Smooth muscle cell (in vitro differentiated cells): Measurements from ENCODE around the gene ACAD8. TPM values are rescaled to one million over a fixed set of nuclear protein-coding genes. Genes with fewer than 3 reads are reported as not detected.

ENCODE experiments used
- DNase-seq: peaks from one replicate; lab custom pipeline; 2025; ENCODE audit not compliant: unreplicated experiment; lab: John Stamatoyannopoulos, UW
- H2AFZ ChIP-seq: fragments of 200-600 bp; sonication (generic); 2 replicates; pipeline ENCODE4 v1.6.0; 2016; ENCODE audit warnings: antibody characterized with exemption, low read depth, mild to moderate bottlenecking
- H3F3A ChIP-seq: fragments of 200-600 bp; sonication (generic); 2 replicates; pipeline ENCODE4 v1.6.0; 2017; ENCODE audit warnings: antibody characterized with exemption, low read depth
- H3K27ac ChIP-seq: fragments of 200-600 bp; sonication (generic); 2 replicates; pipeline ENCODE4 v1.5.1; 2016; ENCODE audit warnings: low read depth, mild to moderate bottlenecking
- H3K27me3 ChIP-seq: fragments of 200-600 bp; sonication (generic); 2 replicates; pipeline ENCODE4 v1.6.1; 2016; ENCODE audit warnings: low read depth, mild to moderate bottlenecking
- H3K36me3 ChIP-seq: fragments of 200-600 bp; sonication (generic); 2 replicates; pipeline ENCODE4 v1.5.1; 2016; ENCODE audit warnings: low read depth
- H3K4me1 ChIP-seq: fragments of 200-600 bp; sonication (generic); 2 replicates; pipeline ENCODE4 v1.5.1; 2016; ENCODE audit warnings: low read depth
- H3K4me2 ChIP-seq: fragments of 200-600 bp; sonication (generic); 2 replicates; pipeline ENCODE4 v1.6.0; 2016; ENCODE audit warnings: mild to moderate bottlenecking
- H3K4me3 ChIP-seq: fragments of 200-600 bp; sonication (generic); 2 replicates; pipeline ENCODE4 v1.5.1; 2016; ENCODE audit warnings: mild to moderate bottlenecking
- H3K79me2 ChIP-seq: fragments of 200-600 bp; sonication (generic); 2 replicates; pipeline ENCODE4 v1.6.0; 2016; ENCODE audit warnings: low read depth, mild to moderate bottlenecking
- H3K9ac ChIP-seq: fragments of 200-600 bp; sonication (generic); 2 replicates; pipeline ENCODE4 v1.6.0; 2016; ENCODE audit warnings: low read depth
- H3K9me3 ChIP-seq: fragments of 200-600 bp; sonication (generic); replicated peaks from 2 replicates; pipeline ENCODE4 v1.5.1; 2016; ENCODE audit warnings: low read depth
- H4K20me1 ChIP-seq: fragments of 200-600 bp; sonication (generic); 2 replicates; pipeline ENCODE4 v1.6.0; 2016; ENCODE audit warnings: low read depth
- CTCF ChIP-seq: fragments of 200-600 bp; sonication (generic); IDR thresholded peaks from 2 replicates; pipeline ENCODE4 v1.5.1; 2017; ENCODE audit warnings: borderline replicate concordance, mild to moderate bottlenecking, antibody characterized with exemption; ENCODE audit not compliant: insufficient read depth, poor library complexity, severe bottlenecking
- WGBS: methylation state at CpG from one replicate; pipeline ENCODE4 v1.1.7; 2016; ENCODE audit warnings: low lambda C conversion rate; 5-methylcytosine and 5-hydroxymethylcytosine counted together
- polyA plus RNA-seq: library from polyadenylated mRNA; unstranded; fragments of >200 nt; fragmentation: Nextera tagmentation; extraction: Ambion mirVana; gene quantifications from 2 replicates; pipeline ENCODE4 v1.2.1, GENCODE V29; 2016
- total RNA-seq: library from RNA; depleted of rRNA; stranded (reverse); fragments of >200 nt; gene quantifications from 2 replicates; pipeline ENCODE4 v1.2.3, GENCODE V29; 2014

The ACAD8 gene
- total and polyA plus RNA-seq, 2 experiments from 2014 or later, result 11.7 to 12.4 TPM

DNA sequence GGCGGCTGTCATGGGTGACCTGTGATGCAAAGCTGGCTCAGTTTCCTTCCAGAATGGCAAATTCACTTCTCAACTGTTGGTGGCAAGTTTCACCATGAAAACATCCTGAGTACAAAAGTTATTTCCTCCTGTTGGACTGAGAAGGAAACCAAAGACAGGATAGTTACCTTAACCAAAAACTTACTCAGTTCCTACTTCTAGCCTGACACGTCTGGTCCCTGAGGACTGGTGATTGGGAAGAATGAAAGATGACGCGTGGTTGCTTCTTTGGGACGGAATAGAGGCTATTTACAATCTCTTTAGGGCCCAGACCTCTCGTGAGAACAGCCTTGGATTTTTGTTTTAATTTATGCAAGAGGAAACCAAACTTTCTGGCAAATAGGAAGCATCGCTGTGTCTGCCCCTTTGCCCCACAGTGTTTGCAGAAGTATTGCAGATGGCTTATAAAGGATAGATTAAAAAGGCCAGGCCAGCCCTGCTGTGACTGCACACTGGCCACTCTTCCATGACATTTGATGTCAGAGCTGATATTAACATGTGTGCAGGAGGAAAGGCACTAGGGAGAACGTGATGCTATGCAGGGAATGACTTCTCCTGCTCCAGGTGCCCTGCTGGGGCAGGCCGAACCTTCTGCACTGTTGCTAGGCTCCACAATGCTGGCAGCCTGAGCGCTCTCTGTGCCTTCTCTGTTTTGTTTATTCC, 21.3 kb upstream of the ACAD8 start:
- Histone ChIP-seq H4K20me1 (peaks cover 82% of the 10 kb centered on the region), H3K9me3 (no peaks in the 10 kb centered on the region), H3K36me3 (no peaks in the 10 kb centered on the region), H3K4me2 (no peak overlapping the region), H3K4me3 (no peak overlapping the region), H3F3A (no peaks in the 10 kb centered on the region), H3K9ac (no peak overlapping the region), H3K79me2 (peaks cover 52% of the 10 kb centered on the region), H2AFZ (no peak overlapping the region), H3K27me3 (no peaks in the 10 kb centered on the region), H3K27ac (no peak overlapping the region), H3K4me1 (no peaks in the 10 kb centered on the region)
- no peak for DNase-seq
- WGBS, result 80% methylated on average over 10 of the region's 10 CpGs
- no peak for TF ChIP-seq CTCF

- Histone ChIP-seq H3K79me2 (peaks cover 37% of the 10 kb centered on the region), H3K36me3 (no peaks in the 10 kb centered on the region), H3K4me2 (no peak overlapping the region), H3K4me1 (no peaks in the 10 kb centered on the region), H3K27ac (no peak overlapping the region), H4K20me1 (peaks cover 77% of the 10 kb centered on the region), H3K9me3 (no peaks in the 10 kb centered on the region), H3K9ac (no peak overlapping the region), H3K4me3 (no peak overlapping the region), H2AFZ (no peak overlapping the region), H3F3A (no peaks in the 10 kb centered on the region), H3K27me3 (no peaks in the 10 kb centered on the region)
- WGBS, result 87% methylated on average over 4 of the region's 4 CpGs
- DNase-seq, result no peak
- TF ChIP-seq CTCF, result no peak
These were observed 19.6 kb upstream of the ACAD8 start for GRCh38 chr11:134233729-134234179.

DNA sequence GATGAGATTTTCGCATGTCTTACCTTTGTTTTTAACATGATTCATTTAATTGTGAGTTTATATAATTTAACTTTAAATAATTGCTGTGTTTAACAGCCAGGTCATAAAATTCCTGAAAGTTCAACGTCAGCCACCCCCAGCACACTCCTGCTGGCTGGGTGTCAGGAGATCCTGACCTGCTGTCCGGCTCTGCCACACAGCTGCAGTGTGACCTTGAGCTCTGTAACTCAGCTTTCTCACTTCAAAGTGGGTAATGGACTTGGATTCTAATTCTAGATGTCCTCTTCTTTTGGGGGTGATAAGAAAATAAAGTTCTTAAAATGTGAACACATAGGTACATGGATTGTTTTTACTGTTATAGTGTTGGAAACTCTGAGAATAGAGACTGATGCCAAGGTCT, 18.0 kb upstream of the ACAD8 start:
- Histone ChIP-seq H3K79me2 (peaks cover 21% of the 10 kb centered on the region), H3K36me3 (no peaks in the 10 kb centered on the region), H2AFZ (no peak overlapping the region), H3K9me3 (no peaks in the 10 kb centered on the region), H3K9ac (no peak overlapping the region), H3K27me3 (no peaks in the 10 kb centered on the region), H3K27ac (no peak overlapping the region), H4K20me1 (peaks cover 61% of the 10 kb centered on the region), H3K4me2 (no peak overlapping the region), H3K4me1 (no peaks in the 10 kb centered on the region), H3K4me3 (no peak overlapping the region), H3F3A (no peaks in the 10 kb centered on the region)
- TF ChIP-seq CTCF, result no peak
- 95% methylated on average over 3 of the region's 3 CpGs for whole genome bisulfite sequencing
- no peak for DNase-seq
